Liver (tissue), 9 donors: ENCODE measurements around the gene CAMK2B. TPM values are rescaled to one million over a fixed set of nuclear protein-coding genes. Genes with fewer than 3 reads are reported as not detected.

ENCODE experiments used
- DNase-seq: peaks from one replicate; pipeline ENCODE4 v3.0.0-alpha.2; 2017; ENCODE audit warnings: low spot score
- H3K27ac ChIP-seq, 2 donors: one replicate each; pipeline ENCODE4 v1.7.0; 2013; ENCODE audit warnings: inconsistent platforms in 2 of 2, low read length in 2 of 2, control low read depth in 1 of 2, low read depth in 1 of 2, mild to moderate bottlenecking in 1 of 2
- H3K27me3 ChIP-seq, 4 donors: one replicate each; pipeline versions ENCODE4 v1.6.1 to v1.7.0; 2013; ENCODE audit warnings: low read length in 3 of 4, inconsistent platforms in 1 of 4, mild to moderate bottlenecking in 1 of 4, moderate library complexity in 1 of 4; ENCODE audit not compliant: control insufficient read depth in 4 of 4, insufficient read depth in 4 of 4
- H3K36me3 ChIP-seq, 4 donors: one replicate each; pipeline versions ENCODE4 v1.6.1 to v1.7.0; 2013; ENCODE audit warnings: low read length in 3 of 4, mild to moderate bottlenecking in 3 of 4, low read depth in 1 of 4, moderate library complexity in 1 of 4; ENCODE audit not compliant: control insufficient read depth in 4 of 4, insufficient read depth in 3 of 4
- H3K4me1 ChIP-seq, 4 donors: one replicate each; pipeline versions ENCODE4 v1.6.1 to v1.7.0; 2013; ENCODE audit warnings: low read length in 3 of 4, mild to moderate bottlenecking in 3 of 4, moderate library complexity in 1 of 4; ENCODE audit not compliant: control insufficient read depth in 4 of 4, insufficient read depth in 4 of 4
- H3K4me3 ChIP-seq, 3 donors: one replicate each; pipeline versions ENCODE4 v1.6.1 to v1.7.0; 2013; ENCODE audit warnings: low read length in 3 of 3, control low read depth in 1 of 3, low read depth in 1 of 3, mild to moderate bottlenecking in 1 of 3
- H3K9ac ChIP-seq, 2 donors: one replicate each; pipeline ENCODE4 v1.7.0; 2013; ENCODE audit warnings: low read length in 2 of 2, mild to moderate bottlenecking in 2 of 2, moderate library complexity in 2 of 2, control low read depth in 1 of 2, low read depth in 1 of 2
- H3K9me3 ChIP-seq, 4 donors: one replicate each; pipeline versions ENCODE4 v1.6.1 to v1.7.0; 2013; ENCODE audit warnings: low read length in 3 of 4; ENCODE audit not compliant: control insufficient read depth in 4 of 4
- CTCF ChIP-seq: fragments of 150-350 bp; IDR thresholded peaks from 2 replicates; pipeline ENCODE4 v1.5.1; 2017; ENCODE audit warnings: improper control_type of control experiment, low read depth, low read length; ENCODE audit not compliant: missing input control
- FOXA1 ChIP-seq: IDR thresholded peaks from 2 replicates; pipeline ENCODE4 v1.6.1; 2016; ENCODE audit warnings: antibody characterized with exemption
- FOXA2 ChIP-seq: IDR thresholded peaks from 2 replicates; pipeline ENCODE4 v1.6.1; 2016; ENCODE audit warnings: antibody characterized with exemption
- JUND ChIP-seq, 2 donors: IDR thresholded peaks; 2 replicates each; pipeline ENCODE4 v1.6.1; 2016; ENCODE audit warnings: antibody characterized with exemption in 2 of 2
- MAX ChIP-seq: IDR thresholded peaks from 2 replicates; pipeline ENCODE4 v1.6.1; 2016; ENCODE audit warnings: antibody characterized with exemption
- NR2F2 ChIP-seq: IDR thresholded peaks from 2 replicates; pipeline ENCODE4 v1.6.1; 2016; ENCODE audit warnings: antibody characterized with exemption
- RXRA ChIP-seq, 2 donors: IDR thresholded peaks; 2 replicates each; pipeline ENCODE4 v1.6.1; 2017 to 2018; ENCODE audit warnings: antibody characterized with exemption in 2 of 2, mild to moderate bottlenecking in 1 of 2
- SP1 ChIP-seq: IDR thresholded peaks from 2 replicates; pipeline ENCODE4 v1.6.1; 2018; ENCODE audit warnings: antibody characterized with exemption, mild to moderate bottlenecking
- TAF1 ChIP-seq: conservative IDR thresholded peaks from 2 replicates; pipeline ENCODE4 v1.6.1; 2016; ENCODE audit warnings: antibody characterized with exemption, mild to moderate bottlenecking
- YY1 ChIP-seq: IDR thresholded peaks from 2 replicates; pipeline ENCODE4 v1.6.1; 2016; ENCODE audit warnings: antibody characterized with exemption, mild to moderate bottlenecking
- WGBS: extraction: QIAGEN DNeasy Blood & Tissue Kit; methylation state at CpG from one replicate; pipeline ENCODE4 v1.1.7; 2013; 5-methylcytosine and 5-hydroxymethylcytosine counted together
- polyA plus RNA-seq, 2 donors: library from polyadenylated mRNA; stranded (reverse) in 1 of 2; unstranded in 1 of 2; fragments of 200-250 nt in 1 of 2; fragments of >200 nt in 1 of 2; fragmentation: Nextera tagmentation in 1 of 2; extraction: Ambion mirVana in 1 of 2; gene quantifications; one replicate each; pipeline versions ENCODE4 v1.2.1 to v1.2.3, GENCODE V29; 2013 to 2015
- total RNA-seq, 2 donors: library from RNA; depleted of rRNA; stranded (reverse); fragments of >200 nt; gene quantifications; one replicate each; pipeline ENCODE4 v1.2.3, GENCODE V29; 2014
- TF ChIP-seq, protein P1 (sequence below): IDR thresholded peaks from 2 replicates; pipeline ENCODE4 v1.6.1; 2016; ENCODE audit warnings: antibody characterized with exemption
- TF ChIP-seq, protein P2 (sequence below): IDR thresholded peaks from 2 replicates; pipeline ENCODE4 v1.6.1; 2016; ENCODE audit warnings: antibody characterized with exemption, mild to moderate bottlenecking
- donor health status: healthy.
- donor health status: healthy.
- donor health status: healthy.
- donor health status: healthy.
- donor health status: healthy.

The CAMK2B gene
- total and polyA plus RNA-seq, 4 donors = 2.1 to 3.3 (median 2.2) TPM; not detected in 1

GRCh38 chr7:44291066-44291732 lies 34.2 kb downstream of the CAMK2B start:
- peak in 1 of 2 donors; percentile 52 for TF ChIP-seq RXRA (IDR thresholded peaks at IDR 0.05)
- TF ChIP-seq, protein P1, sequence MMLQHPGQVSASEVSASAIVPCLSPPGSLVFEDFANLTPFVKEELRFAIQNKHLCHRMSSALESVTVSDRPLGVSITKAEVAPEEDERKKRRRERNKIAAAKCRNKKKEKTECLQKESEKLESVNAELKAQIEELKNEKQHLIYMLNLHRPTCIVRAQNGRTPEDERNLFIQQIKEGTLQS = no peak

DNA sequence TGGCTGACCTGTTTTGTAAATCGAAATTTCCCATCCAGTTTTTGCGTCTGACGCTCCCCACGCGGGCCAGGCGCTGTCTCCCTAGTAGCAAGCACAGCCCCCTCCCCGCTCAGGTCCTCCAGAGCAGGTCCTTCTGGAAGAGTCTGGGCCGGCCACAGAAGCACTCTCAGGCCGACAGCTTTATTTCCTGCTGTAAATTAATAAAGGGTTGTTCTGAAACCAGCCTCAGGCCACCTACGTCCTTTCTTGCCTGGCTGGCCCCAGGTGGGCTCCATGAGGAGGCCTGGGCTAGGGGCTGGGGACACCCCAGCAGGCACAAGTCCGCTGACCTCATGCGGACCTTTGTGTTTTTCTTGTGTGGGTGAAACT lies 35.2 kb downstream of the CAMK2B start:
- Histone ChIP-seq H3K36me3 (no peaks in the 10 kb centered on the region), H3K9ac (no peak overlapping the region), H3K27ac (peak overlapping the region in 1 of 2 donors; percentile 19), H3K9me3 (no peaks in the 10 kb centered on the region), H3K27me3 (no peaks in the 10 kb centered on the region), H3K4me3 (no peak overlapping the region), H3K4me1 (peaks cover 0 to 4% (median 0%) of the 10 kb centered on the region in 4 donors)
- no peak for TF ChIP-seq TAF1
- TF ChIP-seq, protein P2, sequence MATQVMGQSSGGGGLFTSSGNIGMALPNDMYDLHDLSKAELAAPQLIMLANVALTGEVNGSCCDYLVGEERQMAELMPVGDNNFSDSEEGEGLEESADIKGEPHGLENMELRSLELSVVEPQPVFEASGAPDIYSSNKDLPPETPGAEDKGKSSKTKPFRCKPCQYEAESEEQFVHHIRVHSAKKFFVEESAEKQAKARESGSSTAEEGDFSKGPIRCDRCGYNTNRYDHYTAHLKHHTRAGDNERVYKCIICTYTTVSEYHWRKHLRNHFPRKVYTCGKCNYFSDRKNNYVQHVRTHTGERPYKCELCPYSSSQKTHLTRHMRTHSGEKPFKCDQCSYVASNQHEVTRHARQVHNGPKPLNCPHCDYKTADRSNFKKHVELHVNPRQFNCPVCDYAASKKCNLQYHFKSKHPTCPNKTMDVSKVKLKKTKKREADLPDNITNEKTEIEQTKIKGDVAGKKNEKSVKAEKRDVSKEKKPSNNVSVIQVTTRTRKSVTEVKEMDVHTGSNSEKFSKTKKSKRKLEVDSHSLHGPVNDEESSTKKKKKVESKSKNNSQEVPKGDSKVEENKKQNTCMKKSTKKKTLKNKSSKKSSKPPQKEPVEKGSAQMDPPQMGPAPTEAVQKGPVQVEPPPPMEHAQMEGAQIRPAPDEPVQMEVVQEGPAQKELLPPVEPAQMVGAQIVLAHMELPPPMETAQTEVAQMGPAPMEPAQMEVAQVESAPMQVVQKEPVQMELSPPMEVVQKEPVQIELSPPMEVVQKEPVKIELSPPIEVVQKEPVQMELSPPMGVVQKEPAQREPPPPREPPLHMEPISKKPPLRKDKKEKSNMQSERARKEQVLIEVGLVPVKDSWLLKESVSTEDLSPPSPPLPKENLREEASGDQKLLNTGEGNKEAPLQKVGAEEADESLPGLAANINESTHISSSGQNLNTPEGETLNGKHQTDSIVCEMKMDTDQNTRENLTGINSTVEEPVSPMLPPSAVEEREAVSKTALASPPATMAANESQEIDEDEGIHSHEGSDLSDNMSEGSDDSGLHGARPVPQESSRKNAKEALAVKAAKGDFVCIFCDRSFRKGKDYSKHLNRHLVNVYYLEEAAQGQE = no peak
- no peak for TF ChIP-seq MAX
- TF ChIP-seq FOXA1 = no peak
- TF ChIP-seq CTCF = no peak
- TF ChIP-seq SP1 = no peak
- TF ChIP-seq JUND (IDR thresholded peaks at IDR 0.05) = no peak
- no peak for TF ChIP-seq FOXA2
- no peak for TF ChIP-seq NR2F2
- no peak for TF ChIP-seq YY1
- no peak for DNase-seq
- WGBS = 89% methylated on average over 12 of the region's 12 CpGs

More at GRCh38 chr7:44291066-44291732, 34.2 kb downstream of the CAMK2B start:
- Histone ChIP-seq H3K4me1 (peaks cover 0 to 4% (median 0%) of the 10 kb centered on the region in 4 donors), H3K9me3 (no peaks in the 10 kb centered on the region), H3K4me3 (no peak overlapping the region), H3K9ac (no peak overlapping the region), H3K27ac (peak overlapping the region; percentile 30 to 43), H3K27me3 (no peaks in the 10 kb centered on the region), H3K36me3 (no peaks in the 10 kb centered on the region)
- DNase-seq = peak; percentile 35
- WGBS = 64% methylated on average over 18 of the region's 18 CpGs
